ENCODE measurements around the gene PITRM1.

GRCh38 chr10:3149918-3150317 lies 22.7 kb downstream of the PITRM1 start:
- no peak for TF ChIP-seq POLR2A (IDR thresholded peaks at IDR 0.05; ENCODE audit: low read depth, low read length)
- no peak for TF ChIP-seq POLR2AphosphoS5 (IDR thresholded peaks at IDR 0.05; ENCODE audit: low read depth, low read length)
- no peak for TF ChIP-seq TAF1 (IDR thresholded peaks at IDR 0.05; ENCODE audit: borderline replicate concordance, low read depth, low read length)
